GM21423 (cell line): ENCODE data around the gene ZSWIM8.
"Not testable (repeated sequence)": the region's sequence is repeated elsewhere in the genome, so short reads cannot be mapped to it uniquely, and the experiment has no call there.

Experiments used
- ATAC-seq: cut with Tn5 transposase; IDR thresholded peaks from one replicate; pipeline ENCODE4 v1.9.1; 2021; ENCODE audit warnings: mild to moderate bottlenecking, moderate library complexity; ENCODE audit not compliant: unreplicated experiment

Gene ZSWIM8

DNA sequence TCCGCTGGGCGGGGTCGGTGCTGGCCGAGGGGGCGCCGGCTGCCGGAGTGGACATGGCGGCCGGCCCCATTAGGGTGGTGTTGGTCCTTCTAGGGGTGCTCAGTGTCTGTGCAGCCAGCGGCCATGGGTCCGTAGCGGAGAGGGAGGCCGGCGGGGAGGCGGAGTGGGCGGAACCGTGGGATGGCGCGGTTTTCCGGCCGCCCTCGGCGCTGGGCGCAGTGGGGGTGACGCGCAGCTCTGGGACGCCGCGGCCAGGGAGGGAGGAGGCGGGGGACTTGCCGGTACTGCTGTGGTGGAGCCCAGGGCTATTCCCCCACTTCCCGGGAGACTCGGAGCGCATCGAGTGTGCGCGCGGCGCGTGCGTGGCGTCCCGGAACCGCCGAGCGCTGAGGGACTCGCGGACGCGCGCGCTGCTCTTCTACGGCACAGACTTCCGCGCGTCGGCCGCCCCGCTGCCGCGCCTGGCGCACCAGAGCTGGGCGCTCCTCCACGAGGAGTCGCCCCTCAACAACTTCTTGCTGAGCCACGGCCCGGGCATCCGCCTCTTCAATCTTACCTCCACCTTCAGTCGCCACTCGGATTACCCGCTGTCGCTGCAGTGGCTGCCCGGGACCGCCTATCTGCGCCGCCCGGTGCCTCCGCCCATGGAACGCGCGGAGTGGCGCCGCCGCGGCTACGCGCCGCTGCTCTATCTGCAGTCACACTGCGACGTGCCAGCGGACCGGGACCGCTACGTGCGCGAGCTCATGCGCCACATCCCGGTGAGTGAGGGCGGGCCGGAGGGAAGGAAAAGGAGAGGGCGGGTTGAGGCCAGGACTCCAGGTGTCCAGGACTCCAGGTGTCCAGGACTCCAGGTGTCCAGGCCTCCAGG, 12.9 kb upstream of the ZSWIM8 start:
- ATAC-seq = peak; percentile 65

DNA sequence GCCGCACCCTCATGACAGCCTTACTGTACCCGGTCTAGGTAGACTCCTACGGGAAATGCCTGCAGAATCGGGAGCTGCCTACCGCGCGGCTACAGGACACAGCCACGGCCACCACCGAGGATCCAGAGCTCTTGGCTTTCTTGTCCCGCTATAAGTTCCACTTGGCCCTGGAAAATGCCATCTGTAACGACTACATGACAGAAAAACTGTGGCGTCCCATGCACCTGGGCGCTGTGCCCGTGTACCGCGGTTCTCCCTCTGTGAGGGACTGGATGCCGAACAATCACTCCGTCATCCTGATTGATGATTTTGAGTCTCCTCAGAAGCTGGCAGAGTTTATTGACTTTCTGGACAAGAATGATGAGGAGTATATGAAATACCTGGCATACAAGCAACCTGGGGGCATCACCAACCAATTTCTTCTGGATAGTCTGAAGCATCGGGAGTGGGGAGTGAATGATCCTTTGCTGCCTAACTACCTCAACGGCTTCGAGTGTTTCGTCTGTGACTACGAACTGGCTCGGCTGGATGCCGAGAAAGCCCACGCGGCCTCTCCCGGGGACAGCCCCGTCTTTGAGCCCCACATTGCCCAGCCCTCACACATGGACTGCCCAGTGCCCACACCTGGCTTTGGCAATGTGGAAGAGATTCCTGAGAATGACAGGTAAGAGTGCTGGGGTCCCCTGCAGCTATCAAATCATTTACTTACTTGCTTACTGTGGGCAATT, 12.1 kb upstream of the ZSWIM8 start:
- ATAC-seq = no peak

DNA sequence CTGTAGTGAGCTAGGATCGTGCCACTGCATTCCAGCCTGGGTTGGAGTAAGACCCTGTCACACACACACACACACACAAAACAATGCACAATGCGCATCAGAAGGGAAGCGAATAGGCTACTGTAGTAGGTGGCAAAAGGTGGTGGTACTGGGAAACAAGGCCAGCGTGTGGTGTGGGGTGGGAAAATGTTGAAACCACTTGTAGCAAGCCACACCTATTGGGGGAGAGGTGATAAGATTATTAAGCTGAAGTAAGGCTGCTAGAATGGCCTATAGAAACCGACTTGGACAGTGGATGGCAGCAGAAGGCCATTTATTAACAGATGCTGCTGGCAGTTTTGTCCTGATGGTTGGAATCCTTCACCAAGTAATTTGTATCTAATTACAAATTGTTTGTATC, 10.8 kb upstream of the ZSWIM8 start:
- no peak for ATAC-seq

DNA sequence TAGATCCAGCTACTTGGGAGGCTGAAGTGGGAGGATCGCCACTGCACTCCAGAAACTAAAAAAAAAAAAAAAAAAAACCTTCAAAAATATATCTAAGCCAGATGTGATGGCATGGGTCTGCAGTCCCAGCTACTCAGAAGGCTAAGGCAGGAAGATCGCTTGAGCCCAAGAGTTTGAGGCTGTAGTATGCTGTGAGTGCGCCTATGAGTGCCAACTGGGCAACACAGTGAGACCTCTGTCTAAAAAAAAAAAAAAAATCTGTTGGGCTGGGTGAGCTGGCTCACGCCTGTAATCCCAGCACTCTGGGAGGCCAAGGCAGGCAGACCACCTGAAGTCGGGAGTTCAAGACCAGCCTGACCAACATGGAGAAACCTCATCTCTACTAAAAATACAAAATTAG, 6.4 kb upstream of the ZSWIM8 start:
- no peak for ATAC-seq

DNA sequence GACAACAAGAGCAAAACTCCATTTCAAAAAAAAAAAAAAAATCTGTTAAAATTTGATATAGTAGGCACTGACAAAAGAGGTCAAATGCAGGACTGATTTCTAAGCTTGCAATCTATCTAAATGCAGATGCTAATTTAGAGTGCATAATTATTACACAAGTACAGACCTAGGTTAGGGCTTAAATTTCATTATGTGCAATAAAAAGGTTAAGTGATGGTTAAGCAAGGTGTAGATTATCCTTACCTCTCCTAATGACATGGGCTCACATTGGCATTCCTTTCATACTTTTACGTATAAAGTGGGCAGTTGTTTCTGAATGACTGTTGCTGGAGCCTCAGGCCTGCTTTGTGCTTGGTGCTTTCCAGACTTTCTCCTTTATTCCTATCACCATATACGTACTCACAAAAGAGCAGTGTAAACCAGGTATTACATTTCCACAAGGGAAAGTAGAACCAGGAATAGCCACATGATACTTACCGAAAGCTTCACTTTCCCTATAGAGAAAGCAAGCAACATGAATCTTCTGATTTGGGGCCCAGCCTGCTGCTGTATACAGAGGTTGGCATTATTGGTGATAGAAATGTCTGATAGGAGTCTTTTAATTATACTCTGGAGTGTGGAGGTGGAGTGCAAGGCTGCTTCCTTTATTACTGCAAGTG, 5.7 kb upstream of the ZSWIM8 start:
- no peak for ATAC-seq

DNA sequence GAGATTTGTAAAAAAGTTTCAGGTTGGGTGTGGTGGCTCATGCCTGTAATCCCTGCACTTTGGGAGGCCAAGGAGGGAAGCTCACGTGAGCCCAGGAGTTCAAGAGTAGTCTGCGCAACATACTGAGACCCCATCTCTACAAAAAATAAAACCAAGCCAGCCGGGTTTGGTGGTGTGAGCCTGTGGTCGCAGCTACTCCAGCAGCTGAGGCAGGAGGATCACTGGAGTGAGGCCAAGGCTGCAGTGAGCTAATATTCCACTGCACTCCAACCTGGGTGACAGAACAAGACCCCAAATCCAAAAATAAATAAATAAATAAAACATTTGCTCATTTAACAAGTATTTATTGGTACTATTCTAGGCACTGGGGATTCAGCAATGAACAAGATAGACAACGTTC, 5.1 kb upstream of the ZSWIM8 start:
- ATAC-seq = no peak

DNA sequence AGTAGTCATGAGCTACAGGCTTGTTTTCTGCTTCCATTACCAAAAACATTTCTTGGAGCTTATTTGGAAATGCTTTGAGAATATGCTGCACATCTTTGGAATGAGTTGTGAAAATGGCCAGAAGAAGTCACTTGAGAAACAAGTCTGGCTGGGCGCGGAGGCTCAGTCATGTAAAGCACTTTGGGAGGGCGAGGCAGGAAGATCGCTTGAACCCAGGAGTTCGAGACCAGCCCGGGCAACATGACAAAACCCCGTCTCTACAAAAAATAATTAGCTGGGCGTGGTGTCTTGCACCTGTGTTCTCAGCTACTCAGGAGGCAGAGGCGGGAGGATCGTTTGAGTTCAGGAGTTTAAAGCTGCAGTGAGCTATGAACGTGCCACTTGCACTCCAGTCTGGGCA, 4.4 kb upstream of the ZSWIM8 start:
- ATAC-seq = no peak

DNA sequence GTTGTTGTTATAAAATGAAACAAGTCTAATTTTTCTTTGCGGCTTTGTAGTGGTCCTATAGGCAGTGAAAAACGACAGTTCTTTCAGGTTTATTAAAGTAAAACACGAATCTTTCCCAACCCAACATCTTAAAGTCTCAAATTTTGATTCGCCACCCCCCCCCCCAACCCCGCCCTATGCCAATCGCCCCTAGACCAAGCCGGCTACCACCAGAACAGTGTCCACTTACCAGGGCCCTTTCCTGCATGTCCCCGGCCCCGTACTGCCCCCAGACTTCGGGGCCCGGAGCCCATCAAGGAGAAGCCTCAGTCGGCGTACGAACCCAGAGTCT, 3.9 kb upstream of the ZSWIM8 start:
- ATAC-seq = no peak

DNA sequence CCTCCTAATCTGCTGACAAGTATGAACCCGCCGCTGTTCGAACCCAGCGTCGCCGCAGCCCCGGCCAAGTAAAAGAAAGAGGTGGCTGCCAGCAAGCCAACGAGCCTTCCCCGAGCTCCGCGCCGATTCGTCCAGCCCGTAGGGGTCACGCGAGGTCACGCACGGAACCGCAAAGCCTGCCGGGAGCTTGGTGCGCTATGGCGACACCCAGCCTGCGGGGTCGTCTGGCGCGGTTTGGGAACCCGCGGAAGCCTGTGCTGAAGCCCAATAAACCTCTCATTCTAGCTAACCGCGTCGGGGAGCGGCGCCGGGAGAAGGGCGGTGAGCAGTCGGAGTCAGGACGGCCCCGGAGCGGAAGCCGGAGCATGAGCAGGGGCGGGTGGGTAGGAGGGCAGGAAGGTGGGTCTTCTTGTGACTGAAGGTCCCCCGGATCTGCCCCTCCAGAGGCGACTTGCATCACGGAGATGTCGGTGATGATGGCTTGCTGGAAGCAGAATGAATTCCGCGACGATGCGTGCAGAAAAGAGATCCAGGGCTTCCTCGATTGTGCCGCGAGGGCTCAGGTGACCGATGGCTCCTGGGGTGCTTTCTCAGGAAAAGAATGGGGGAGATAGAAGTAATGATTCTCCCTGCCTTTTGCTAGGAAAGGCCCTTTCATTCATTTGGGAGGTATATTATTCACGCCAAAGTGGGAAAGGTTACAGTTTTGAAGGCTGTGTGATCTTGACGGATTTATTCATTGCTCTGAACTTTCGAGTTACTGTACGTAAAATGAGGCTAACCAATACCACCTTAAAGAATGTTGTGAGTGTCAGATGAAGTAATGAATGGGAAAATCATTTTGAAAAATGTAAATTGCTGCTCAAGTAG, 3.3 kb upstream of the ZSWIM8 start, which contains the start of gene CHCHD1:
Gene CHCHD1, plus strand, starts transcription at position 170 of the 870 bp plus-strand sequence. Its CDS starts 28 bp downstream, at position 198.
- peak; percentile 51 for ATAC-seq

DNA sequence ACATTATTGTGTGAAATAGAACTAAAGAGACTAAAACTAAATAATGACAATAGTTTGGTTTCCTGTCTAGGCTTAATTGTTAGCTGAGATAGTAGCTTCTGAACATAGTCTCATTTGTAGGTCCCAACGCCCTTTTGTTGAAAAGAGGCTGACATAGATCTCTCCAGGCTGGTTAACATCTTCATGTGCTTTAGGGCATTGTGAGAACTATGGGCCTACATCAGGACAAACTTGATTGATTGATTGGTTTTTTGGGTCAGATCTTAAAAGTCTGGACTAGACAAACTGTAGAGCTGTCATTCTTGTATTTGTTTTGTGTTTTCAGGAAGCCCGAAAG, 2.7 kb upstream of the ZSWIM8 start:
- no peak for ATAC-seq

DNA sequence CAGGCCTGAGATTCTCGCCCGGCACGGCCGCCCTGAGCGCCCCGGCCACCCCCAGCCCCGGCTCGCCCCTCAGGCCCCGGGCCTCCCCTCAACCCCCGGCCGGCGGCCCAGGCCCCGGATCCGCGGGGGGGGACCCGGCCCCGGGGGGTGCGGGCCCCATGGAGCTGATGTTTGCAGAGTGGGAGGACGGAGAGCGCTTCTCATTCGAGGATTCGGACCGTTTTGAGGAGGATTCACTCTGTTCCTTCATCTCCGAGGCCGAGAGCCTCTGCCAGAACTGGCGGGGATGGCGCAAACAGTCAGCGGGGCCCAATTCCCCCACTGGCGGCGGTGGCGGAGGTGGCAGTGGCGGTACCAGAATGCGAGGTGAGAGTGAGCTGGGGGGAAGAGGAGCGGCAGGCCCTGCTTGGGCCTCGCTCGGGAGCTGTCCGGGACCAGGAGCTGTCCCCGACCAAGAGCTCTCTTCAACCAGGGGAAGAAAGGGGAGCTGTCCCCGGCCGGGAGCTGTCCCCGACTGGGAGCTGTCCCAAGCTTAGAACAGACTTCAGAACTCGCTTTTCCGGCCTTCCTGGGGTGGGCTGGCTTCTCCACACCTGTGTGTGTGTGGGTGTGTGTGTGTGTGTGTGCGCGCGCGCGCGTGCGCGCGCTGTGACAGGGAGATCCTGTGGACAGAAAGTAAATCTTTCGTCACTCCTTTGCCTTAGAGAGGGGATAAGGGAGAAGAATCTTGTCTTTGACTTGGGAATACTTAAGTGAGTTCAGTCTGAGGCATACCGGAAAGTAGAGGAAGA, 510 bp downstream of the ZSWIM8 start:
- ATAC-seq = peak; percentile 16

DNA sequence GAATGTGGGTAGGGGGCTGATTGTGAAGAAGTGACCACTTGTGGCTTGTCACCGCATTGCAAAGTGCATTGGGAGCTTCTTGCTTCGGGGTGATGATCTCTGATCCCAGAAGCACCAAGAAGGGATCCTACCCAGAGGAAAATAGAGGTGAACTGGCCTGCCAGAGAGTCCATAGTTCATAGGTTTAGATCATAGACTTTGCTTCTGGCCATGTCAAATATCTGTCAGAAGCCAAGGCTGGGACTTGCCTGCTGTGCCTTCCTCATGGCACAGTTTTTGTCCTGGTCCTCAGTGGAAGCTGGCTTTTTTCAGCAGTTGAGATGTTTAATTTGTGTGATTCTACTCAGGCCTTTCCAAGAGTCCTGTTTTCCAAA, 1.1 kb downstream of the ZSWIM8 start:
- no peak for ATAC-seq

DNA sequence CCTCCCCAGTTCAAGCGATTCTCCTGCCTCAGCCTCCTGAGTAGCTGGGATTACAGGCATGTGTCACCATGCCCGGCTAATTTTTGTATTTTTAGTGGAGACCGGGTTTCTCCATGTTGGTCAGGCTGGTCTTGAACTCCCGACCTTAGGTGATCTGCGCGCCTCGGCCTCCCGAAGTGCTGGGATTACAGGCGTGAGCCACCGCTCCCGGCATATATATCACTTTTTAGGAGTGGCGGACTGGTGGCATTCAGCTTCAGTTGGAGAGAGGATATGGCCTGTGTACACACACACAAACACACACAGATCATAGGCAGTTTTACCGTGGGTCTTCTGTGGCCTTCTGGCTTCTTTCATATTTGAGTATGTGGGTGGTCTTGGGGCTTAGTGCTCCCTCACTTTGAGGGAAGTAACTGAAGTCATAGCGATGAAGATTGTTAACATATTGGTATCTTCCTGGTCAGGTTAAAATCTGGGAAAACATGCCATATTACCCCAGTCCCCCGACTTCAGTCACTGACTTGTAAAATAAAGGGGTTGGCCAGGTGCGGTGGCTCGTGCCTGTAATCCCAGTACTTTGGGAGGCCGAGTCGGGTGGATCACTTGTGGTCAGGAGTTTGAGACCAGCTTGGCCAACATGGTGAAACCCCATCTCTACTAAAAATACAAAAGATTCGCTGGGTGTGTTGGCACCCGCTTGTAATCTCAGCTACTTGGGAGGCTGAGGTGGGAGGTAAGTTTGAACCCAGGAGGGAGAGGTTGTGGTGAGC, 1.8 kb downstream of the ZSWIM8 start:
- ATAC-seq = not testable (repeated sequence)

DNA sequence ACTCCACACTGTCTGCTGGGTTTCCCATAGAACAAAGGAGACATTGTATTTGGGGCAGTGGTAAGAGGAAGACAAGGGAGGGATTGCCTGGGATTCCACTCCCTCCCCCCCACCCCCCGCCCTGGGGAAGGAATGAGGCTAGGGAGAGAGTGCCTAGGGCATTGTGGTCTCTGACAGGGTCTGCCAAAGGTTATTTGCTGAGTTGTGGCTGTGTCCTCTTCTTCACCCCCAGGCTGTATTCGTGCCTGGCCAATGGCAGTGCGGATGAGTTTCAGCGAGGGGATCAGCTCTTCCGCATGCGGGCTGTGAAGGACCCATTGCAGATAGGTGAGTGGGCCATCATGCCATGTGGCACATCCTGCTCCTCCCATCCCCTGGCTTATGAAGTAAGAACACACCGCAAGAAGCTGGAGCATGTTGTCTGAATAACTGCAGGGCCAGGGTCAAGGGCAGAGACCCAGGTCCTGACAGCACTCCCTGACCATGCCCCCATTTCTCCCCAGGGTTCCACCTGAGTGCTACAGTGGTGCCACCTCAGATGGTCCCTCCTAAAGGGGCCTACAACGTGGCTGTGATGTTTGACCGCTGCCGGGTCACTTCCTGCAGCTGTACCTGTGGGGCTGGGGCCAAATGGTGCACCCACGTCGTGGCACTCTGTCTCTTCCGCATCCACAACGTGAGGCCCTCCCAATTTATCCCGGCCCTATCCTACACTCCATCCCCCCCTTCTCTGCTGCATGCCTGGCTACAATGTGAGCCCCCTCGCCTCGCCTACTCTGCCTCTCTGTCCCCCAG, 3.7 kb downstream of the ZSWIM8 start:
- ATAC-seq = no peak

DNA sequence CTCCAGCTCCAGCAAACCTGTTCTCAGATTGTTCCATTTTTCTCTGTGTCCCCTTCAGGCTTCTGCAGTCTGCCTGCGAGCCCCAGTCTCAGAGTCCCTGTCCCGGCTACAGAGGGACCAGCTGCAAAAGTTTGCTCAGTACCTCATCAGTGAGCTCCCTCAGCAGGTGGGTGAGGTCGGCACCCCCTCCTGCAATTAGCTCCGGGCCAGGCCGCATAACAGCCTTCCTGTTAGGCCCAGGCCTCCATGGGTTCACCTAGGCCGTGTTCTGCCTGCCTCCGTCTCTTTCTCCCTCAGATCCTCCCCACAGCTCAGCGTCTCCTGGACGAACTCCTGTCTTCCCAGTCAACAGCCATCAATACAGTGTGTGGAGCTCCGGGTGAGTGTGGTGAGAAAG, 4.3 kb downstream of the ZSWIM8 start:
- ATAC-seq = no peak

DNA sequence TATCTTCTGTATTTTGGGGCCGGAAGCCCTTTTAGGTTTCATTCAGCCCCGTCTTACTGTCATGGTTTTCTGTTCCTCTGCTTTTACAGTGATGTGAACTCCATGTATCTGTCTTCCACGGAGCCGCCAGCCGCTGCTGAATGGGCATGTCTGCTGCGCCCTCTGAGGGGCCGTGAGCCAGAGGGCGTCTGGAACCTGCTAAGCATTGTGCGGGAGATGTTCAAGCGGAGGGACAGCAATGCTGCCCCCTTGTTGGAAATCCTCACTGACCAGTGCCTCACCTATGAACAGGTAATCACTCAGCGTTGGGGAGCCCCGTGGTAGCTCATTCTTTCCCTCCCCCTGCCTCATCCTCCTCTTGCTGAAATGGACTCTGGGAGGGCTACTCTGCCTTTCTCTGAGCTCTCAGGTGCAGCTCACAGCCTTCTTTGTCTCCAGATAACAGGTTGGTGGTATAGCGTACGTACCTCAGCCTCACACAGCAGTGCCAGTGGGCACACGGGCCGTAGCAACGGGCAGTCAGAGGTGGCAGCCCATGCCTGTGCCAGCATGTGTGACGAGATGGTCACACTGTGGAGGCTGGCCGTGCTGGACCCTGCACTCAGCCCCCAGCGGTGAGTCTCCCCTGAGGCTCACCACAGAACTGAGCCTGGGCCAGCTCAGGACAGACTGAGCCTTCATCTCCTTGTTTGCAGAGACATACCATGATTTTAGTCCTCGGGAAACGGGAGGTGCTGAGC, 5.7 kb downstream of the ZSWIM8 start:
- ATAC-seq = no peak

DNA sequence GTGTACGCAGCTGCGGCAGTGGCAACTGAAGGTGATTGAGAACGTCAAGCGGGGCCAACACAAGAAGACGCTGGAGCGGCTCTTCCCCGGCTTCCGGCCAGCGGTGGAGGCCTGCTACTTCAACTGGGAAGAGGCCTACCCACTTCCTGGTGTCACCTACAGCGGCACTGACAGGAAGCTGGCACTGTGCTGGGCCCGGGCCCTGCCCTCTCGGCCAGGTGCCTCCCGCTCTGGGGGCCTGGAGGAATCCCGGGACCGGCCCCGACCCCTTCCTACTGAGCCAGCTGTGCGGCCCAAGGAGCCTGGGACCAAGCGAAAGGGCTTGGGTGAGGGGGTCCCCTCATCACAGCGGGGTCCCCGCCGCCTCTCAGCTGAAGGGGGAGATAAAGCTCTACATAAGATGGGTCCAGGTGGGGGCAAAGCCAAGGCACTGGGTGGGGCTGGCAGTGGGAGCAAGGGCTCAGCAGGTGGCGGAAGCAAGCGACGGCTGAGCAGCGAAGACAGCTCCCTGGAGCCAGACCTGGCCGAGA, 6.5 kb downstream of the ZSWIM8 start:
- ATAC-seq = no peak

DNA sequence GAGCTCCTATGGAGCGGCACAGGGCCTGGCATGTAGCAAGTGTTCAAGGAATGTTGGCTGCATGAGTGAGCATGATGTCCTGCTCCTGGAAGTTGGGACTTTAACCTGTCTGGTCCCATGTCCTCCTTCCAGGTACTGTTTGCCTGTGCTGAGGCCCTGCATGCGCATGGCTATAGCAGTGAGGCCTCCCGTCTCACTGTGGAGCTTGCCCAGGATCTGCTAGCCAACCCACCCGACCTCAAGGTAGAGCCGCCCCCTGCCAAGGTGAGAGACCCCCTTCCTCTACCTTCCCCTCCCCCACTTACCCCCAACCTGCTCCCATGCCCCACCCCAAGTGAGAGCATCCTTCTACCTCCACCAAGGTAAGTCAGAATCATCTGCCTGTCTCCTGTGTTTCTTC, 8.1 kb downstream of the ZSWIM8 start:
- ATAC-seq = no peak
